ENCODE measurements around the gene SKAP2. TPM values are rescaled to one million over a fixed set of nuclear protein-coding genes. Genes with fewer than 3 reads are reported as not detected.

Gene SKAP2
- polyA plus RNA-seq, 4 donors, result 7.6 to 44.2 (median 14.4) TPM

- no peak for DNase-seq
- WGBS, 3 donors, result 93 to 94% (median 93%) methylated on average over 3 of the region's 3 CpGs
- Histone ChIP-seq H3K27me3 (ENCODE audit: control insufficient read depth in 3 of 3, insufficient read depth in 3 of 3, low read length in 3 of 3) (no peaks in the 10 kb centered on the region), H3K4me3 (ENCODE audit: low read depth in 1 of 3, low read length in 3 of 3) (no peak overlapping the region), H3K9me3 (ENCODE audit: control insufficient read depth in 2 of 2, insufficient read depth in 1 of 2, low read depth in 1 of 2, low read length in 1 of 2) (no peaks in the 10 kb centered on the region), H3K27ac (ENCODE audit: low read depth in 1 of 3, low read length in 2 of 3) (no peak overlapping the region), H3K4me1 (ENCODE audit: control insufficient read depth in 3 of 3, insufficient read depth in 2 of 3, low read depth in 1 of 3, low read length in 2 of 3) (no peaks in the 10 kb centered on the region), H3K36me3 (ENCODE audit: control insufficient read depth in 3 of 3, insufficient read depth in 2 of 3, low read depth in 1 of 3, low read length in 3 of 3) (no peaks in the 10 kb centered on the region)
- no peak for FAIRE-seq
Measured at GRCh38 chr7:26649388-26649787, 215.0 kb downstream of the SKAP2 start.

GRCh38 chr7:26648554-26648953 is 215.8 kb downstream of the SKAP2 start:
- DNase-seq, result no peak
- Histone ChIP-seq H3K4me3 (ENCODE audit: low read depth in 1 of 3, low read length in 3 of 3) (no peak overlapping the region), H3K9me3 (ENCODE audit: control insufficient read depth in 2 of 2, insufficient read depth in 1 of 2, low read depth in 1 of 2, low read length in 1 of 2) (no peaks in the 10 kb centered on the region), H3K4me1 (ENCODE audit: control insufficient read depth in 3 of 3, insufficient read depth in 2 of 3, low read depth in 1 of 3, low read length in 2 of 3) (no peaks in the 10 kb centered on the region), H3K36me3 (ENCODE audit: control insufficient read depth in 3 of 3, insufficient read depth in 2 of 3, low read depth in 1 of 3, low read length in 3 of 3) (no peaks in the 10 kb centered on the region), H3K27ac (ENCODE audit: low read depth in 1 of 3, low read length in 2 of 3) (no peak overlapping the region), H3K27me3 (ENCODE audit: control insufficient read depth in 3 of 3, insufficient read depth in 3 of 3, low read length in 3 of 3) (no peaks in the 10 kb centered on the region)
- WGBS, 3 donors, result 69 to 78% (median 77%) methylated on average over 2 of the region's 2 CpGs
- no peak for FAIRE-seq

GRCh38 chr7:26646336-26647048 is 217.9 kb downstream of the SKAP2 start:
- no peaks in the 10 kb centered on the region for H3K4me1 ChIP-seq (ENCODE audit: control insufficient read depth in 3 of 3, insufficient read depth in 2 of 3, low read depth in 1 of 3, low read length in 2 of 3)
- H3K9me3 ChIP-seq (ENCODE audit: control insufficient read depth in 2 of 2, insufficient read depth in 1 of 2, low read depth in 1 of 2, low read length in 1 of 2), result no peaks in the 10 kb centered on the region
- no peak overlapping the region for H3K27ac ChIP-seq (ENCODE audit: low read depth in 1 of 3, low read length in 2 of 3)
- DNase-seq, result no peak
- FAIRE-seq, result no peak
- WGBS, 3 donors, result 87 to 91% (median 87%) methylated on average over 7 of the region's 7 CpGs
- H3K27me3 ChIP-seq (ENCODE audit: control insufficient read depth in 3 of 3, insufficient read depth in 3 of 3, low read length in 3 of 3), result no peaks in the 10 kb centered on the region
- H3K36me3 ChIP-seq (ENCODE audit: control insufficient read depth in 3 of 3, insufficient read depth in 2 of 3, low read depth in 1 of 3, low read length in 3 of 3), result no peaks in the 10 kb centered on the region
- H3K4me3 ChIP-seq (ENCODE audit: low read depth in 1 of 3, low read length in 3 of 3), result no peak overlapping the region

GRCh38 chr7:26645121-26645520 is 219.3 kb downstream of the SKAP2 start:
- Histone ChIP-seq H3K4me3 (ENCODE audit: low read depth in 1 of 3, low read length in 3 of 3) (no peak overlapping the region), H3K9me3 (ENCODE audit: control insufficient read depth in 2 of 2, insufficient read depth in 1 of 2, low read depth in 1 of 2, low read length in 1 of 2) (no peaks in the 10 kb centered on the region), H3K36me3 (ENCODE audit: control insufficient read depth in 3 of 3, insufficient read depth in 2 of 3, low read depth in 1 of 3, low read length in 3 of 3) (no peaks in the 10 kb centered on the region), H3K27ac (ENCODE audit: low read depth in 1 of 3, low read length in 2 of 3) (no peak overlapping the region), H3K27me3 (ENCODE audit: control insufficient read depth in 3 of 3, insufficient read depth in 3 of 3, low read length in 3 of 3) (no peaks in the 10 kb centered on the region), H3K4me1 (ENCODE audit: control insufficient read depth in 3 of 3, insufficient read depth in 2 of 3, low read depth in 1 of 3, low read length in 2 of 3) (no peaks in the 10 kb centered on the region)
- no peak for FAIRE-seq
- no peak for DNase-seq
- 71 to 84% (median 76%) methylated on average over 6 of the region's 6 CpGs for WGBS, 3 donors

- DNase-seq, result no peak
- WGBS, 3 donors, result 79 to 98% (median 97%) methylated on average over 3 of the region's 3 CpGs
- no peak for FAIRE-seq
Measured at GRCh38 chr7:26642416-26642815, 222.0 kb downstream of the SKAP2 start.

GRCh38 chr7:26639695-26640094 is 224.7 kb downstream of the SKAP2 start:
- DNase-seq, result no peak
- Histone ChIP-seq H3K4me3 (ENCODE audit: low read depth in 1 of 3, low read length in 3 of 3) (no peak overlapping the region), H3K4me1 (ENCODE audit: control insufficient read depth in 3 of 3, insufficient read depth in 2 of 3, low read depth in 1 of 3, low read length in 2 of 3) (no peaks in the 10 kb centered on the region), H3K36me3 (ENCODE audit: control insufficient read depth in 3 of 3, insufficient read depth in 2 of 3, low read depth in 1 of 3, low read length in 3 of 3) (no peaks in the 10 kb centered on the region), H3K27ac (ENCODE audit: low read depth in 1 of 3, low read length in 2 of 3) (no peak overlapping the region), H3K27me3 (ENCODE audit: control insufficient read depth in 3 of 3, insufficient read depth in 3 of 3, low read length in 3 of 3) (no peaks in the 10 kb centered on the region), H3K9me3 (ENCODE audit: control insufficient read depth in 2 of 2, insufficient read depth in 1 of 2, low read depth in 1 of 2, low read length in 1 of 2) (no peaks in the 10 kb centered on the region)
- WGBS, 3 donors, result 95 to 98% (median 95%) methylated on average over 5 of the region's 5 CpGs
- FAIRE-seq, result no peak

More at GRCh38 chr7:26642416-26642815, 222.0 kb downstream of the SKAP2 start:
- Histone ChIP-seq H3K4me3 (ENCODE audit: low read depth in 1 of 3, low read length in 3 of 3) (no peak overlapping the region), H3K27ac (ENCODE audit: low read depth in 1 of 3, low read length in 2 of 3) (no peak overlapping the region), H3K36me3 (ENCODE audit: control insufficient read depth in 3 of 3, insufficient read depth in 2 of 3, low read depth in 1 of 3, low read length in 3 of 3) (no peaks in the 10 kb centered on the region), H3K9me3 (ENCODE audit: control insufficient read depth in 2 of 2, insufficient read depth in 1 of 2, low read depth in 1 of 2, low read length in 1 of 2) (no peaks in the 10 kb centered on the region), H3K4me1 (ENCODE audit: control insufficient read depth in 3 of 3, insufficient read depth in 2 of 3, low read depth in 1 of 3, low read length in 2 of 3) (no peaks in the 10 kb centered on the region), H3K27me3 (ENCODE audit: control insufficient read depth in 3 of 3, insufficient read depth in 3 of 3, low read length in 3 of 3) (no peaks in the 10 kb centered on the region)

GRCh38 chr7:26639111-26639510 is 225.3 kb downstream of the SKAP2 start:
- no peak overlapping the region for H3K27ac ChIP-seq (ENCODE audit: low read depth in 1 of 3, low read length in 2 of 3)
- no peaks in the 10 kb centered on the region for H3K4me1 ChIP-seq (ENCODE audit: control insufficient read depth in 3 of 3, insufficient read depth in 2 of 3, low read depth in 1 of 3, low read length in 2 of 3)
- H3K4me3 ChIP-seq (ENCODE audit: low read depth in 1 of 3, low read length in 3 of 3), result no peak overlapping the region
- no peaks in the 10 kb centered on the region for H3K9me3 ChIP-seq (ENCODE audit: control insufficient read depth in 2 of 2, insufficient read depth in 1 of 2, low read depth in 1 of 2, low read length in 1 of 2)
- H3K36me3 ChIP-seq (ENCODE audit: control insufficient read depth in 3 of 3, insufficient read depth in 2 of 3, low read depth in 1 of 3, low read length in 3 of 3), result no peaks in the 10 kb centered on the region
- peaks cover 0 to 5% (median 0%) of the 10 kb centered on the region in 3 donors for H3K27me3 ChIP-seq (ENCODE audit: control insufficient read depth in 3 of 3, insufficient read depth in 3 of 3, low read length in 3 of 3)
- DNase-seq (no peak), FAIRE-seq (no peak)
- 86 to 94% (median 91%) methylated on average over 4 of the region's 4 CpGs for WGBS, 3 donors

- WGBS, 3 donors, result 87 to 92% (median 88%) methylated on average over 14 of the region's 14 CpGs
- no peak overlapping the region for H3K27ac ChIP-seq (ENCODE audit: low read depth in 1 of 3, low read length in 2 of 3)
- no peaks in the 10 kb centered on the region for H3K4me1 ChIP-seq (ENCODE audit: control insufficient read depth in 3 of 3, insufficient read depth in 2 of 3, low read depth in 1 of 3, low read length in 2 of 3)
- no peaks in the 10 kb centered on the region for H3K36me3 ChIP-seq (ENCODE audit: control insufficient read depth in 3 of 3, insufficient read depth in 2 of 3, low read depth in 1 of 3, low read length in 3 of 3)
- H3K27me3 ChIP-seq (ENCODE audit: control insufficient read depth in 3 of 3, insufficient read depth in 3 of 3, low read length in 3 of 3), result peaks cover 0 to 5% (median 0%) of the 10 kb centered on the region in 3 donors
- no peak overlapping the region for H3K4me3 ChIP-seq (ENCODE audit: low read depth in 1 of 3, low read length in 3 of 3)
- no peaks in the 10 kb centered on the region for H3K9me3 ChIP-seq (ENCODE audit: control insufficient read depth in 2 of 2, insufficient read depth in 1 of 2, low read depth in 1 of 2, low read length in 1 of 2)
- FAIRE-seq, result no peak
- DNase-seq, result no peak
Measured at GRCh38 chr7:26638140-26638539, 226.2 kb downstream of the SKAP2 start.

- DNase-seq (no peak), FAIRE-seq (no peak)
- WGBS, 3 donors, result 75 to 79% (median 78%) methylated on average over 6 of the region's 6 CpGs
- H3K27me3 ChIP-seq (ENCODE audit: control insufficient read depth in 3 of 3, insufficient read depth in 3 of 3, low read length in 3 of 3), result peaks cover 0 to 5% (median 0%) of the 10 kb centered on the region in 3 donors
- no peaks in the 10 kb centered on the region for H3K36me3 ChIP-seq (ENCODE audit: control insufficient read depth in 3 of 3, insufficient read depth in 2 of 3, low read depth in 1 of 3, low read length in 3 of 3)
- H3K27ac ChIP-seq (ENCODE audit: low read depth in 1 of 3, low read length in 2 of 3), result no peak overlapping the region
- H3K4me3 ChIP-seq (ENCODE audit: low read depth in 1 of 3, low read length in 3 of 3), result no peak overlapping the region
- no peaks in the 10 kb centered on the region for H3K9me3 ChIP-seq (ENCODE audit: control insufficient read depth in 2 of 2, insufficient read depth in 1 of 2, low read depth in 1 of 2, low read length in 1 of 2)
- H3K4me1 ChIP-seq (ENCODE audit: control insufficient read depth in 3 of 3, insufficient read depth in 2 of 3, low read depth in 1 of 3, low read length in 2 of 3), result no peaks in the 10 kb centered on the region
Measured at GRCh38 chr7:26637610-26638009, 226.8 kb downstream of the SKAP2 start.

Data from small intestine (tissue), 7 donors.